GM12801 (cell line): ENCODE results near the gene TMF1.

Experiments used
- TF ChIP-seq, protein P1 (sequence below): IDR thresholded peaks from one replicate; pipeline ENCODE4 v1.5.1; 2011; ENCODE audit warnings: control low read depth; ENCODE audit not compliant: insufficient read length; ENCODE audit errors: extremely low read depth

The TMF1 gene

DNA sequence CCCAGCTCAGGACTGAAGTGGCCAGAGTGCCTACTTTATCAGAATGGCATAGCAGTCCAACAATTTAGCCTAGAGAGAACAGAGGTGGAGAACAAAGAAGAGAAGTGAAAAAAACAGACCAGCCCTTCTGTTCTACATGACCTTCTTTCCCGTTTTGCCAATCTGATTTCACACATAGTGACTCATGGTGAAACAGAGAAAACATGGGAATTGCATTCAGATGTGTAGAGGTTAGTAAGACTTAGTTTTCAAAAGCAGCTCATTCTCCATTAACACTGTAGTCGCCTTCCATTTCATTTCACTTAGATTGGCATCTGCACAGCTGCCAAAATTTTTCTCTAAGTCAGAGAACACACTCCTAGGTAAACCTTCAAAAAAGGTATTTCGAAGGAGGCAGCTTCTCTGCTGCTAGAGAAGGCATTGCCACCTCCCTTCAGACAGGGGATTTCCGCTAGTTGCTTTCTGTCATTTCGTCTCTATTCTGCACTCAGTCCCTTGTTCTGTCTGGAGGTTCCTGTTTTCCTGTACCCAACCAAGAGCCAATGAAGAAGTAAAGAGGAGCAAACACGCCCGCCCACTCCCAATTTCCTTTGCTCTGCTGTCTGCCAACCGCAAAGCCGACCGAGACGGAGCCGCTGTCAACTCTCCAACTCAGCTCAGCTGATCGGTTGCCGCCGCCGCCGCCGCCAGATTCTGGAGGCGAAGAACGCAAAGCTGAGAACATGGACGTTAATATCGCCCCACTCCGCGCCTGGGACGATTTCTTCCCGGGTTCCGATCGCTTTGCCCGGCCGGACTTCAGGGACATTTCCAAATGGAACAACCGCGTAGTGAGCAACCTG is 32.4 kb upstream of the TMF1 start, which contains the start of gene ARL6IP5:
Gene ARL6IP5 (plus strand): TSS at position 612 of the 842 bp plus-strand sequence. CDS start 111 bp downstream, at position 723.
- TF ChIP-seq, protein P1, sequence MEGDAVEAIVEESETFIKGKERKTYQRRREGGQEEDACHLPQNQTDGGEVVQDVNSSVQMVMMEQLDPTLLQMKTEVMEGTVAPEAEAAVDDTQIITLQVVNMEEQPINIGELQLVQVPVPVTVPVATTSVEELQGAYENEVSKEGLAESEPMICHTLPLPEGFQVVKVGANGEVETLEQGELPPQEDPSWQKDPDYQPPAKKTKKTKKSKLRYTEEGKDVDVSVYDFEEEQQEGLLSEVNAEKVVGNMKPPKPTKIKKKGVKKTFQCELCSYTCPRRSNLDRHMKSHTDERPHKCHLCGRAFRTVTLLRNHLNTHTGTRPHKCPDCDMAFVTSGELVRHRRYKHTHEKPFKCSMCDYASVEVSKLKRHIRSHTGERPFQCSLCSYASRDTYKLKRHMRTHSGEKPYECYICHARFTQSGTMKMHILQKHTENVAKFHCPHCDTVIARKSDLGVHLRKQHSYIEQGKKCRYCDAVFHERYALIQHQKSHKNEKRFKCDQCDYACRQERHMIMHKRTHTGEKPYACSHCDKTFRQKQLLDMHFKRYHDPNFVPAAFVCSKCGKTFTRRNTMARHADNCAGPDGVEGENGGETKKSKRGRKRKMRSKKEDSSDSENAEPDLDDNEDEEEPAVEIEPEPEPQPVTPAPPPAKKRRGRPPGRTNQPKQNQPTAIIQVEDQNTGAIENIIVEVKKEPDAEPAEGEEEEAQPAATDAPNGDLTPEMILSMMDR = no peak

DNA sequence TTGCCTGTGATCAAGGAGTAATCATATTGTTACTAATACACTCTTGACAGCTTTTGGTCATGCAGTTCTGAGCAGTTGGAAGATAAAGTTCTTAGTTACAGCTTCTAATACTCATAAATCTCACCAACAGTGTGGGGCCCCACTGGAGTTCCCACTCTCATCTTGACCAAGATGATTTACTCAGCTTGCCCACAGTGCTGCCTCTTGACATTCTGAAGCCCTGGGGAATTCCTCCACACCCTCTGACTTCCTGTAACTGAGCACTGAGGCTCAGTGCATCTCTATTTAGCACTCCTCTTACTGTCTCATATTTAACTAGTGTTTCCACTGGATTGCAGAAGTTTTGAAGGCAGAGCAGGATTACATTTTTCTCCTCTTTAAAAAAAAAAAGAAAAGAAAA is 30.7 kb upstream of the TMF1 start:
- TF ChIP-seq, protein P1 = no peak

DNA sequence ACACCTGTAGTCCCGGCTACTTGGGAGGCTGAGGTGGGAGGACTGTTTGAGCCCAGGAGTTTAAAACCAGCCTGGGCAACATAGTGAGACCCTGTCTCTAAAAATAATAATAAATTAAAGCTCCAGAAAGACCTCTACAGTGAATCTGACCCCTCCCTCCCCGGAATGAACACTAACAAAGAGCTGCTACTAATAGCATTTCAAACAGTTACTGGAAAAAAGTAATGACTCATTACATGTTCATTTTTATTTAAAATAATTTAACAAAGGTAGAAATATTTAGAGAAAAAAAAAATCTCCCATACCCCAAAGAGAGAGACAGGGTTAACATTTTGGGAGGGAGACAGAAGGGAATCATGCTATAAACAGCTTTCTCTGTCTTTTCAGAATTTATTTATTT is 30.2 kb upstream of the TMF1 start:
- TF ChIP-seq, protein P1 = no peak

DNA sequence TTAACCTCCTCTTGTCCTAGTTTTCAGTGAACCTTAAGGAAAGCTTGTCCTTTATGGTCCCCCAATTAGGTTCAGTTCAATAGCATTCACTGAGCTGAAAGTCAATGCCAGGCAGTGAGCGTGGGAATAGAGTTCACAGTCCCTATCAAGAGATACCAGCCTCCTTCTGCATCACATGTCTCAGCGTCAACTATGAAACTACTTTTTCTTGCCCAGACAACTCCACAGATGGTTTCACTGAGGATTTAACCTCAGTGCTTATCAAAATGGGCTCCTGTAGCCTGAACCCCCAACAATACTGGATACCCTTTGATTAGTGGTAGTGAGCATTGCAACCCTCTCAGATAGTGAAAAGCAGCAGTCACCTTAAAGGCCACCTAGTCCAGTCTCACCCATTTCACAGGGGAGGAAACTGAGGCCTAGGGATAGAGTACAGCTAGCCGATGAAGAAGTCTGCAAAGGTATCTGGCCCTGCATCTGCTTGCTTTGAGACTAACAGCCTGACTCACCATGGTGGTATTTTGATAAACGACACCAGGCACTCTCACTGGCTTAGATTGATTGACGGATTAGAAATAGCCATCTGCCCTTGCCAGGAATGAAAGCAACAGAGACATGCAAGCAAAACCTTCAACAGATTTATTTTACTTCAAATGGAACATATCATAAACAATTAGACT is 29.6 kb upstream of the TMF1 start:
- TF ChIP-seq, protein P1 = no peak

DNA sequence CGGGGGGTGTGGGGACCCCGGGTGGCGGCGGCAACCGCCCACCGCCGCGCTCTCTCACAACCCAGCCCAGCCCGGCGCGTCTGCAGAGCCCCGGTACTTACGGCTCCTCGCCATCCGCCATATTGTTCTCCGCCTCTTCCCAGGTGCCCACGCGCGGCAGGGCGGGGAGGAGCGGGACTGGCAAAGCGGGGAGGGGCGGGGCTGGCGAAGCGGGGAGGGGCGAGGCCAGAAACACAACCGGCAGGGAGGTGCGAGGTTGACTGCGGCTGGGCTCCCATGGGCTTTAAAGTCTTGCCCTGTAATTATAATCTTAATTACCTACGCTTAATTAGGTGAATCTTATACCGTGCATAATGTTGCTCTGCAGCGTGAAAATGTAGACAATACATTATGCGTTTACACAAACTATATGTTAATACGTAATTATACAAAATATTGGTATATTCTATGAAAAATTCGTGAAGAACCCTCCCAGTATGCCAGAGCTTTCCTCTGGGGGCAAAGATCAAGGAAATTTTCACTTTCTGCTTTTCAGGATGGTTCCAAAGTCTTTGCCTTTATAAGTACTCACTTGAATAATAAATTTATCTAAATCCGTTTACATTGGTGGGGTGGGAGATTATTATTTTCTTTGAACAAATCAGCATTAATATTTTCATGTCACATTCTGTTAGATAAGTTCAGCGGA is 28.2 kb upstream of the TMF1 start, which contains the start of gene UBA3:
Gene UBA3 (minus strand): TSS at position 133 of the 688 bp plus-strand sequence. CDS start 12 bp downstream, at position 121.
- TF ChIP-seq, protein P1 = no peak

DNA sequence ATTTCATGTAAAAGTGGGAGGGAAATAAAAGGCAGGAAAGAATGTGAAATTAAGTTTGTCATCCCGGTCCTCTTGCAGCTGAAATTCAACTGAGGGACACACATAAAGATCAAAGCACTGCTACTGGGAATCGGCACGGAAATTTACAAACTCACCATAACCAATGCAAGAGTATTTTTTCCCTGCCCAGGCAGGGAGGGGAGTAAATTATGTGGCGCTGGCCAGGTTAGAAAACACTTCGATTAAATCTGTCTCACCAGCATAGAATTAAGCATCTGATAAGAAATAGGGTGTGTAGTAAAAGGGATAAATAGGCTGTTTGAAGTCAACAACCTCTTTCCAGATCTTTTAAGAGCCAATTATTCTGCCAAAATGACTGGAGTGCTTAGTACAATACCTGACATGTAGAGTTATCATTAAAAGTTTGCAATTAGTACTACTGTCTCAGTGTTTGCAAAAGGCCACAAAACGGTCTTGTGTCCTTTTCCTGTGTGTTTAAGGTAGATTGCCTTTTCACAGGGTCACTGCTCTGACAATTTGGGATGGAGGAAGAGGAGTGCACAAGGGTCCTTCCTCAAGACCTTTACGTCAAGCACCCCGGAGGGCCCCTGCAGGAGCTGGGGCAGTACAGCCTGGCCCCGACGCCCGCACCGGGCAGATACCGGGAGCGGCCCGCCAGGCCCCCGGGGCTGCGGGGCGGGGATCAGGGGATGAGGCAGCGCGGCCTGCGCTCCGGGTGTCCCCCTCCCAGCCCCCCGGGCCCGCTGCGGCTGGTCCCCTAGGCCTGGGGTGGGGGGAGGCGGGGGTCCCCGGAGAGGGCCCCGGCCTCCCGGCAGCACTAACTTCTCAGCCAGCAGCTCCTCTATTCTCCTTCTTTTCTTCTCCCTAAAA is 27.4 kb upstream of the TMF1 start:
- TF ChIP-seq, protein P1 = no peak

DNA sequence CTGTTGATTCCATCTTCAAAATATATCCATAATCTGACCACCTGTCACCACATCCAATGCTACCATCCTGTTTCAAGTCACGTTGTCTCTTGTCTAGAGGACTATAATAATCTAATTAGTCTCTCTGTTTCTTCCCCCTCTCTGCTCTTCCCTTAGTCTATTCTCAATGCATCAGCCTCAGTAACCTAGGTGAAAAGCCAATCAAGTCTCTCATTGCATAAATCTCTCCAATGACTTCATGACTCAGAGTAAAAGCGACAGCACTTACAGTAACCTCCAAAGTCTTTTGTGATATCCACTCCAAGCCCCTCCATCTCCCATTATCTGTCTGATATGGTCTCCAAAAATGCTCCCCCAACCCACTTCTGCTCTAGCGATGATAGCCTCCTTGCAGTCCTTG is 20.8 kb upstream of the TMF1 start:
- TF ChIP-seq, protein P1 = no peak
